Activated gamma-delta T cell treated with Interleukin-2 at 50 U/mL for 16 hours (primary cell): ENCODE results near the gene LYPD3.

ENCODE experiments used
- DNase-seq: peaks from one replicate; pipeline ENCODE4 v3.0.0-alpha.2; 2020

Gene LYPD3

DNA sequence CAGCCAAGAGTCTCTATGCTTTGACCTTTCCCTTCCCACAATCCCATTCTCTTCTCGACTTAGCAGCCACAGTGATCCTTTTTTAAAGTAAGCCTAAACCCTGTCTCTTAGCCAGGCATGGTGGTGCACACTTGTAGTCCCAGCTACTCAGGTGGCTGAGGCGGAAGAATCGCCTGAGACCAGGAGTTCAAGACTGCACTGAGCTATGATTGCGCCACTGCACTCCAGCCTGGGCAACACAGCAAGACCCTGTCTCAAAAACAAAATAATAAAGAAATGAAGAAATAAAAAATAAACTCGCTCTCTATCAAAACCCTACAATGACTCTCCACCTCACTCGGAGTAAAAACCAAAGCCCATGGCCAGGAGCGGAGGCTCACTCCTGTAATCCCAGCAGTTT, 36.0 kb downstream of the LYPD3 start:
- no peak for DNase-seq

DNA sequence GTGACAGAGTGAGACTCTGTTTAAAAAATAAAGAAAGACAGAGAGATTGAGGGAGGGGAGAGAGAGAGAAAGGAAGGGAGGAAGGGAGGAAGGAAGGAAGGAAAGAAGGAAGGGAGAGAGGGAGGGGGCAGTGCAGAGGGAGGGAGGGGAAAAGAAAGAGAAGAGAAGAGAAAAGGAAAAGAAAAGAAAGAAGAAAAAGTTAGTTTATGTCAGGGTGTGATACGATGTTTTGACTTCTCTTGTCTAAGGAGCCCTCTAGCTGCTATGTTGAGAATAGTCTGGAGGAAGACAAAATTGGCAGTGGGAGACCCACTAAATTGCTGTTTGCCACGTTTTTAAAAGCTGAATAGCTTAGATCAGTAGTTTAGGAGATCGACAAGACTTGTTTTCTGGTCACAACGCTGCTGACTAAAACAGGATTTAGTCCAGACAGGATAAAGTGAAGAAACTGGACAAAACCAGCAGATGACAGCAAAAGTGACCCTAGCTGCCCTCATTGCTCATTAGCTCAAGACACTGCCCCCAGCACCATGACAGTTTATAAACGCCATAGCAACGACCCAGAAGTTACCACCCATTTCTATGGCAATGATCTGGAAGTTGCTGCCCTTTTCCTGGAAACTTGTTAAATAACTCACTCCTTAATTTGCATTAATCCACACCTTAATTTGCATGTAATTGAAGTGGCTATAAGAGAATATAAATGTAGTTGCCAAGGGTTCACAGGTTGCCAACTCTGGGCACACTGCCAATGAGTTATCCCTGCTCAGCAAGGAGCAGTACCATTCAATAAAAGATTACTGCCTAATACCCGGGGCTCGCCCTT, 39.6 kb downstream of the LYPD3 start:
- no peak for DNase-seq

DNA sequence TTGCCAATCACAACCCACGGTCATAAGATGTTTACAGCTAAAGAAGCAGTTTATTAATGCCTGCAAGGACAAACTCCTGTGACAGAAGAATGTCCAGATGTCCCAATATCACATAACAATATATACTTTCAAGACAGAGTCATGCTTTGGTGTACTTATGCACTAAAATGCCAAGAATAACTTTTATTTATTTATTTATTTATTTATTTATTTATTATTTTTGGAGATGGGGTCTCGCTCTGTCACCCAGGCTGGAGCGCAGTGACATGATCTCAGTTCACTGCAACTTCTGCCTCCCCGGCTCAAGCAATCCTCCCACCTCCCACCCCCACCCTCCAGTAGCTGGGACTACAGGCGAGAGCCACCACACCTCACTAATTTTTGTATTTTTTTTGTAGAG, 41.6 kb downstream of the LYPD3 start:
- no peak for DNase-seq

DNA sequence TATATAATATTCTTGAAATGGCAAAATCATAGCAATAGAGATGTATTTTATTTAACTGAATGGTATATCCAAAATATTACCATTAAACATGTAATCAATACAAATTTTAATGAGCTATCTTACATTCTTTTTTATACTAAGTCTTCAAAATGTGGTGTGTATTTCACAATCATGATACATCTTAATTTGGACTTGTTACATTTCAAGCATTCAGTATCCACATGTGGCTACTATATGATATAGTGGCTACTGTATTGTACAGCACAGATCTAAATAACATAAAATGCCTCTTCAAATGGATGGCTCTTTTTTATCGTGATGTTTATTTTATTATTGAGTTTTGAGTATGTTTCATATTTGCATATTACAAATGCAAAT, 42.7 kb downstream of the LYPD3 start:
- no peak for DNase-seq

DNA sequence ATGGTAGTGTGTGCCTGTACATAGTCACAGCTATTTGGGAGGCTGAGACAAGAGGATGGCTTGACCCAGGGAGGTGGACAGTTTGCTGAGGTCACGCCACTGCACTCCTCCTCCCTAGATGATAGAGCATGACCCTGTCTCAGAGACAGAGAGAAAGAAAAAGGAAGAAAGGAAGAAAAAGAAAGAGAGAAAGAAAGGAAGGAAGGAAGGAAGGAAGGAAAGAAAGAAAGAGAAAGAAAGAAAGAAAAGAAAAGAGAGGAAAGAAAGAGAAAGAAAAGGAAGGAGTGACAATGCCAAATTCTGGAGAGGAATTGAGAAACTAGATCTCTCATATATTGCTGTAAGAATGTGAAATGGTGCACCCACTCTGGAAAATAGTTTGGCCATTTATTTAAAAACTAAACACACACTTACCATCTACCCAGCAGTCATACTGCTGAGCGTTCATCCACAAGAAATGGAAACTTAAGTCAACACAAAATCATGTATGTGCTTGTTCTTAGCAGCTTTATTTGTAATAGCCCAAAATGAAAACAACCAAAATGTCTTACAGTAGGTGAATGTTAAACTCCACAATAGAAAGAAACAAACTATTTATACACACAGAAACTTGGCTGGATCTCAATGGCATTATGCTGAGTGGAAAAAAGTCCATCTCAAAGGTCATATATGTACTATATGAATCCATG, 43.3 kb downstream of the LYPD3 start:
- DNase-seq, result no peak

DNA sequence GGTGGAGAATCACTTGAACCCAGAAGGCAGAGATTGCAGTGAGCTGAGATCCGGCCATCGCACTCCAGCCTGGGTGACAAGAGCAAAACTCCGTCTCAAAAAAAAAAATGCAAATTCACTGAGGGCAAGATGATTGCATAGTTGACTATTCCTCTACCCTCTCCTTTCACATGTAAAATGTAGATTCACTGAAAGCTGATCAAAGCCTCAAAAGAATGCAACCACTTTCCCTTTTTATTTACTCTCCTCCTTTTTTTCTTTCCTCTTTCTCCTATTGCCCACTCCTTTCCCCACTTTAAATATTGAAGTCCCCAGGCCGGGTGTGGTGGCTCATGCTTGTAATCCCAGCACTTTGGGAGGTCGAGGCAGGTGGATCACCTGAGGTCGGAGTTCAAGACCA, 44.5 kb downstream of the LYPD3 start:
- DNase-seq, result no peak

DNA sequence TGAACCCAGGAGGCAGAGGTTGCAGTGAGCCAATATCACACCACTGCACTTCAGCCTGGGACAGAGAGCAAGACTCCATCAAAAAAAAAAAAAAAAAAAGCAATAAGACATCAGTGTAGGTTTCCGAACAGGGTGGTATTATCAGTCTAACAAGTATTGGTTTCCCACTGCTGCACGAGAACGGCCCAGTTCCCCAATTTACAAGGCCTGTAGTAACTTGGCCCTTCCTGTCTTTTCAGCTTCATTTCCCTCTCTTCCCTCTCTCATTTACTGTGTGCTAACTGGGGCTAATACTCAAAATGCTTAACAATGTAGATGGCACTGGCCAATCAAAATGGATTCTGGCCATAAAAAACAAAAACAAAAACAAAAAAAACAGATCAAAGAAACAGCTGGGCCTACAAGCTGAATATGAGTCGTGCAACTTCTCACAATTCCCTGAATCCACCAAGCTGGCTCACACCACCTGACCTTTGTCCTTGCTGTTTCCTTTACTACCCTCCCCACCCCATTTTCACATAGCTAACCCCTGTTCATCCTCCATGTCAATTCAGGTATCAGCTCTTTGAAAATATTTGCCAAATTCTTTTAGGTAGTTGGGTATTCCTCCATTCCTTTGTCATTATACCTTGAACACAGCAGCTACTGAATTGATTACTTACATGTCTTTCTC, 48.3 kb downstream of the LYPD3 start:
- DNase-seq, result no peak

DNA sequence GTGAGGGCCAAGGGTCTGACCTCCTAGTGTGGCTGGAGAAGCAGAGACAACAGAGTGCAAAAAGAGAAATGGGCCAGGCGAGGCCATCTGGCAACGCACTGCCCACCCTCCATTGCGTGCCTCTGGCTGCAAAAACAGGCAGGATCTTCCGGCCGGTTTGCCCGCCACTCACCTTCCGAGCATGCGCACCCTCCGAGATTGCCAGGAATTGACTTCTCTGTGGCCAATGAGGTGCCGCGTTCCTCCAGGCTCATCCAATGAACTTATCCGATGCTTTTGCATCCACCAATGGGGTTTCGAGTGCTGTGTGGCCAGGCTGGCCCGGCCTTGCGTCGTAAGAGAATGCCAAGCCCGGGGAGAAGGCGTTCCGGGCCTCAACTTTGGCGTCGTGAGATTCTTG, 50.9 kb downstream of the LYPD3 start, which contains the start of gene TEX101:
TSS of gene TEX101 (plus strand) at position 337 of the 400 bp plus-strand sequence. CDS start 1,030 bp downstream, outside the sequence.
- no peak for DNase-seq

DNA sequence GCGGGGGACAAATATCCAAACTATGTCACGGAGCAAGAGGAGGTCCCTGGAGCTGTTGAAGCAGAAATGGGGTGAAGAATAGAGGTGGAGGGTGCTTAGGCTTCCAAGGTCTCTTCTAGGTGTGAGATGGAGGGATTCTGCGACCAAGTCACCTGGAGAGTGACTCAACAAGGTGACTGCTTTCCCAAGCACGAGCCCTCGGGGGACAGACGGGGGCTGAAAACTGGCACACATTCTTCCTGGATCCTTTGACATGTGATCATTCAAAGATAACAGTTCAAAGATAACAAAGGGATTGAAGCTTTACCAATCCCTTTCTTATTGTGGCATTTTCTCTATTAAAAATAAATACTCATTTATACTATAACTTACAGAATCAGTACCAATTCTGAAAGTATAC, 53.0 kb downstream of the LYPD3 start:
- no peak for DNase-seq
